SK-N-SH treated with all-trans-retinoic acid at 6 μM for 48 hours (cell line): ENCODE measurements around the gene ERI2.
"Not testable (repeated sequence)": the region's sequence is repeated elsewhere in the genome, so short reads cannot be mapped to it uniquely, and the experiment has no call there.

ENCODE experiments used
- ATAC-seq: fragments of 200-7000 bp; cut with Tn5 transposase; 3 replicates; pipeline ENCODE4 v1.9.1; 2020; ENCODE audit warnings: mild to moderate bottlenecking, moderate library complexity
- ARNTL ChIP-seq: fragments of 450-650 bp; formaldehyde crosslinking; IDR thresholded peaks from 2 replicates; pipeline ENCODE4 v1.5.0; 2020; ENCODE audit warnings: low read depth, mild to moderate bottlenecking, moderate library complexity, borderline replicate concordance
- BACH2 ChIP-seq: fragments of 250-450 bp; sonication (Bioruptor Pico); IDR thresholded peaks from 2 replicates; pipeline ENCODE4 v1.9.0; 2021; ENCODE audit warnings: mild to moderate bottlenecking, borderline replicate concordance
- CSDC2 ChIP-seq: fragments of 250-450 bp; sonication (Bioruptor Pico); IDR thresholded peaks from 2 replicates; pipeline ENCODE4 v1.5.0; 2020; ENCODE audit warnings: mild to moderate bottlenecking, moderate library complexity
- ESRRG ChIP-seq: fragments of 250-450 bp; sonication (Bioruptor Pico); IDR thresholded peaks from 2 replicates; pipeline ENCODE4 v1.6.1; 2021; ENCODE audit warnings: mild to moderate bottlenecking
- GLIS3 ChIP-seq: fragments of 250-450 bp; sonication (Bioruptor Pico); IDR thresholded peaks from 2 replicates; pipeline ENCODE4 v1.5.0; 2020; ENCODE audit warnings: mild to moderate bottlenecking, moderate library complexity
- ISL1 ChIP-seq: fragments of 250-450 bp; sonication (Bioruptor Pico); IDR thresholded peaks from 2 replicates; pipeline ENCODE4 v2.1.2; 2022; ENCODE audit warnings: mild to moderate bottlenecking, moderate library complexity
- RARB ChIP-seq: fragments of 250-450 bp; sonication (Bioruptor Pico); IDR thresholded peaks from 2 replicates; pipeline ENCODE4 v1.8.0; 2021; ENCODE audit warnings: mild to moderate bottlenecking, moderate library complexity
- SNAI2 ChIP-seq: fragments of 250-450 bp; sonication (Bioruptor Pico); IDR thresholded peaks from 2 replicates; pipeline ENCODE4 v1.5.0; 2020; ENCODE audit warnings: mild to moderate bottlenecking, moderate library complexity
- TCF4 ChIP-seq: fragments of 250-450 bp; sonication (Bioruptor Pico); IDR thresholded peaks from 2 replicates; pipeline ENCODE4 v1.8.0; 2021; ENCODE audit warnings: mild to moderate bottlenecking, moderate library complexity, borderline replicate concordance
- TOX ChIP-seq: fragments of 250-450 bp; sonication (Bioruptor Pico); IDR thresholded peaks from 2 replicates; pipeline ENCODE4 v1.8.0; 2021; ENCODE audit warnings: mild to moderate bottlenecking, moderate library complexity, borderline replicate concordance
- ZC3H10 ChIP-seq: fragments of 250-450 bp; sonication (Bioruptor Pico); IDR thresholded peaks from 2 replicates; pipeline ENCODE4 v1.5.1; 2021; ENCODE audit warnings: mild to moderate bottlenecking, moderate library complexity
- ZFP3 ChIP-seq: fragments of 250-450 bp; sonication (Bioruptor Pico); IDR thresholded peaks from 2 replicates; pipeline ENCODE4 v1.5.0; 2020; ENCODE audit warnings: mild to moderate bottlenecking, moderate library complexity
- ZFP30 ChIP-seq: fragments of 450-650 bp; formaldehyde crosslinking; IDR thresholded peaks from 2 replicates; pipeline ENCODE4 v1.5.0; 2022; ENCODE audit warnings: mild to moderate bottlenecking, moderate library complexity
- ZNF565 ChIP-seq: fragments of 450-650 bp; formaldehyde crosslinking; conservative IDR thresholded peaks from 2 replicates; pipeline ENCODE4 v1.5.0; 2020; ENCODE audit warnings: low read depth, mild to moderate bottlenecking, moderate library complexity
- ZNF8 ChIP-seq: fragments of 450-650 bp; formaldehyde crosslinking; IDR thresholded peaks from 2 replicates; pipeline ENCODE4 v1.5.0; 2020; ENCODE audit warnings: mild to moderate bottlenecking, moderate library complexity
- TF ChIP-seq, protein P1 (sequence below): fragments of 250-450 bp; sonication (Bioruptor Pico); IDR thresholded peaks from 2 replicates; pipeline ENCODE4 v1.8.0; 2021; ENCODE audit warnings: low read depth, mild to moderate bottlenecking, moderate library complexity, borderline replicate concordance
- TF ChIP-seq, protein P2 (sequence below): fragments of 250-450 bp; sonication (Bioruptor Pico); IDR thresholded peaks from 2 replicates; pipeline ENCODE4 v1.5.1; 2020; ENCODE audit warnings: low read depth, mild to moderate bottlenecking, moderate library complexity
- TF ChIP-seq, protein P3 (sequence below): fragments of 250-450 bp; sonication (Bioruptor Pico); IDR thresholded peaks from 2 replicates; pipeline ENCODE4 v1.5.0; 2020; ENCODE audit warnings: mild to moderate bottlenecking, moderate library complexity
- TF ChIP-seq, protein P4 (sequence below): fragments of 250-450 bp; sonication (Bioruptor Pico); IDR thresholded peaks from 2 replicates; pipeline ENCODE4 v1.5.1; 2021; ENCODE audit warnings: mild to moderate bottlenecking, moderate library complexity

ERI2 gene

DNA sequence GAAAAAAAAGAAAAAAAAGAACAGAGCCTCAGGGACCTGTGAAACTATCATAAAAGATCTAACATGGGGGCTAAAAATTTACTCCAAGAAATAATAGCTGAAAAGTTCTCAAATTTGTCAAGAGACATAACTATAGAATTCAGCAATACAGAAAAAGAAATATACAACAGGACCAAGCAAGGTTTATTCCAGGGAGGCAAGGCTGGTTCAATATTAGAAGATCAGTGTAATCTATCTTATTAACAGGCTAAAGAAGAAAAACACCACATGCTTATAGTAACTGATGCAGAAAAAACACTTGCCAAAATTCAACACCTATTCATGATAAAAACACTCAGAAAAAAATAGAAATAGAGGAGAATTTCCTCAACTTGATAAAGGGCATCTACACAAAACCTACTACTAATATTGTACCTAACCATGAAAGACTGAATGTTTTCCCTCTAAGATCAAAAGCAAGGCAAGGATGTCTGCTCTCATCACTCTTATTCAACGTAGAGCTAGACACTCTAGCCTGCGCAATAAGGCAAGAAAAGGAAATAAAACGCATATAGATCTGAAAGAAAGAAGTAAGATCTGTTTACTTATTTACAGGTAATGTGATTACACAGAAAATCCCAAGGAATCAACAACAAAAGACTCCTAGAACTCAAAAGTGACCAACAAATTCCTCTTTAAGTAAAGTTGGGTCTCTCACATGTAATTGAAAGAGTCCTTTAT lies 43.7 kb downstream of the ERI2 start:
- TF ChIP-seq ZNF565 (no peak), ARNTL (CRISPR knock-in tag) (no peak), TOX (CRISPR knock-in tag) (no peak)
- no peak for ATAC-seq

DNA sequence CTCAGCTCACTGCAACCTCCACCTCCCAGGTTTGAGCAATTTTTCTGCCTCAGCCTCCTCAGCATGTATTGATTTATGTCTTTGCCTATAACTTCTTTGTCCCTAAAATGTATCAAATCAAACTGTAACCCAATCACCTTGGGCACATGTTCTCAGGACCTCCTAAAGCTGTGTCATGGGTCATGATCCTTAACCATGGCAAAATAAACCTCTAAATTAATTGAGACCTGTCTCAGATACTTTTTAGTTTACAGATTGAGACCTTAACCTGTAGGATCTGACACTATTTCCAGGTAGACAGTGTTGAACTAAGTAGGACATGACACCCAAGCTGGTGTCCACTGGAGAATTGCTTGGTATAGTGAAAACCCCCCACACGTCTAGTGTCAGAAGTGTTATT lies 45.1 kb downstream of the ERI2 start:
- no peak for TF ChIP-seq GLIS3 (CRISPR knock-in tag)
- no peak for TF ChIP-seq BACH2
- no peak for TF ChIP-seq ZFP3 (CRISPR knock-in tag)
- TF ChIP-seq, protein P1, sequence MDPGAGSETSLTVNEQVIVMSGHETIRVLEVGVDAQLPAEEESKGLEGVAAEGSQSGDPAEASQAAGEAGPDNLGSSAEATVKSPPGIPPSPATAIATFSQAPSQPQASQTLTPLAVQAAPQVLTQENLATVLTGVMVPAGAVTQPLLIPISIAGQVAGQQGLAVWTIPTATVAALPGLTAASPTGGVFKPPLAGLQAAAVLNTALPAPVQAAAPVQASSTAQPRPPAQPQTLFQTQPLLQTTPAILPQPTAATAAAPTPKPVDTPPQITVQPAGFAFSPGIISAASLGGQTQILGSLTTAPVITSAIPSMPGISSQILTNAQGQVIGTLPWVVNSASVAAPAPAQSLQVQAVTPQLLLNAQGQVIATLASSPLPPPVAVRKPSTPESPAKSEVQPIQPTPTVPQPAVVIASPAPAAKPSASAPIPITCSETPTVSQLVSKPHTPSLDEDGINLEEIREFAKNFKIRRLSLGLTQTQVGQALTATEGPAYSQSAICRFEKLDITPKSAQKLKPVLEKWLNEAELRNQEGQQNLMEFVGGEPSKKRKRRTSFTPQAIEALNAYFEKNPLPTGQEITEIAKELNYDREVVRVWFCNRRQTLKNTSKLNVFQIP = no peak
- no peak for TF ChIP-seq ESRRG (CRISPR knock-in tag)
- TF ChIP-seq, protein P2, sequence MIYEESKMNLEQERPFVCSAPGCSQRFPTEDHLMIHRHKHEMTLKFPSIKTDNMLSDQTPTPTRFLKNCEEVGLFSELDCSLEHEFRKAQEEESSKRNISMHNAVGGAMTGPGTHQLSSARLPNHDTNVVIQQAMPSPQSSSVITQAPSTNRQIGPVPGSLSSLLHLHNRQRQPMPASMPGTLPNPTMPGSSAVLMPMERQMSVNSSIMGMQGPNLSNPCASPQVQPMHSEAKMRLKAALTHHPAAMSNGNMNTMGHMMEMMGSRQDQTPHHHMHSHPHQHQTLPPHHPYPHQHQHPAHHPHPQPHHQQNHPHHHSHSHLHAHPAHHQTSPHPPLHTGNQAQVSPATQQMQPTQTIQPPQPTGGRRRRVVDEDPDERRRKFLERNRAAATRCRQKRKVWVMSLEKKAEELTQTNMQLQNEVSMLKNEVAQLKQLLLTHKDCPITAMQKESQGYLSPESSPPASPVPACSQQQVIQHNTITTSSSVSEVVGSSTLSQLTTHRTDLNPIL (CRISPR knock-in tag) = no peak
- no peak for TF ChIP-seq ZFP30 (CRISPR knock-in tag)
- no peak for TF ChIP-seq RARB (CRISPR knock-in tag)
- no peak for TF ChIP-seq ZC3H10 (CRISPR knock-in tag)
- no peak for ATAC-seq

DNA sequence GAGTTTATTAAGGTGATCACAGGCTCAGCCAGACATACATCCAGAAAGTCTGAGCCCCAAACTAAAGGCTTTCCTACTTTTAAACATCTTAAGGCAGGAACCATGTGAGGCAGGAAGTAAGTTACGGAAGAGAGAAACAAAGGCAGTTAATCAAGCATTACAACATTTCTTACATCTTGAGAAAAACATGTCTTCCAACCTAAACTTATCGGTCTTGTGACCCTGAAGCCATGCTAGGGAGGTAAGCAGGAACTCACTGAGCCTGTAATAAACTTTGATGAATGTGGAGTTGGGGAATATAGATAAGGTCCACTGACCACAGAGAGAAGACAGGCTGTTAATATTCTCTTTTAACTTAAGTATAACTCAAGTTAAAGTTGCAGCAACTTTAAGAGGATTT lies 45.9 kb downstream of the ERI2 start:
- no peak for TF ChIP-seq GLIS3 (CRISPR knock-in tag)
- TF ChIP-seq ZC3H10 (CRISPR knock-in tag) = no peak
- TF ChIP-seq SNAI2 = no peak
- TF ChIP-seq, all 23 proteins: peak for 0
- ATAC-seq = no peak

DNA sequence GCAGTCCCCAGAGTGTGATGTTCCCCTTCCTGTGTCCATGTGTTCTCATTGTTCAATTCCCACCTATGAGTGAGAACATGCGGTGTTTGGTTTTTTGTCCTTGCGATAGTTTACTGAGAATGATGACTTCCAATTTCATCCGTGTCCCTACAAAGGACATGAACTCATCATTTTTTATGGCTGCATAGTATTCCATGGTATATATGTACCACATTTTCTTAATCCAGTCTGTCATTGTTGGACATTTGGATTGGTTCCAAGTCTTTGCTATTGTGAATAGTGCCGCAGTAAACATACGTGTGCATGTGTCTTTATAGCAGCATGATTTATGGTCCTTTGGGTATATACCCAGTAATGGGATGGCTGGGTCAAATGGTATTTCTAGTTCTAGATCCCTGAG lies 50.5 kb downstream of the ERI2 start:
- not testable (repeated sequence) for ATAC-seq

DNA sequence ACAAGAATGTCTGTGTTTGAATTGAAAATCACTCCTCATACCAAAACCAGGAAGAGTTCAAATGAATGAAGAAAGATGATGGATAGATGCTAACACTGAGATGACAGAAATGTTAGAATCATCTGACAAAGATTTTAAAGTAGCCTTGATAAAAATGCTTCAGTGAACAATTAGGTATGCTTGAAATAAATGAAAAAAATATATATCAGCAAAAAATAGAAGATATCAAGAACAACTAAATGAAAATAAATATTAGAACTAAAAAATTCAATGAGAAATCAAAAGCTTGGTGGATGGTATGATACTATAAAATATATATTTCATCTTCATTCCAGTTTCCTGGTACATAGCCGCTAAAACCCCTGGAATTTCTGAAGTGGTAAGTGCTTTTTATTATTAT lies 51.0 kb downstream of the ERI2 start:
- TF ChIP-seq ZFP3 (CRISPR knock-in tag) (no peak), TCF4 (no peak), SNAI2 (no peak), CSDC2 (no peak), ISL1 (CRISPR knock-in tag) (no peak), ZFP30 (CRISPR knock-in tag) (no peak), ZNF8 (CRISPR knock-in tag) (no peak), ZNF565 (no peak), ZC3H10 (CRISPR knock-in tag) (no peak), GLIS3 (CRISPR knock-in tag) (no peak), TOX (CRISPR knock-in tag) (no peak), BACH2 (no peak), RARB (CRISPR knock-in tag) (no peak), ESRRG (CRISPR knock-in tag) (no peak)
- TF ChIP-seq, protein P3, sequence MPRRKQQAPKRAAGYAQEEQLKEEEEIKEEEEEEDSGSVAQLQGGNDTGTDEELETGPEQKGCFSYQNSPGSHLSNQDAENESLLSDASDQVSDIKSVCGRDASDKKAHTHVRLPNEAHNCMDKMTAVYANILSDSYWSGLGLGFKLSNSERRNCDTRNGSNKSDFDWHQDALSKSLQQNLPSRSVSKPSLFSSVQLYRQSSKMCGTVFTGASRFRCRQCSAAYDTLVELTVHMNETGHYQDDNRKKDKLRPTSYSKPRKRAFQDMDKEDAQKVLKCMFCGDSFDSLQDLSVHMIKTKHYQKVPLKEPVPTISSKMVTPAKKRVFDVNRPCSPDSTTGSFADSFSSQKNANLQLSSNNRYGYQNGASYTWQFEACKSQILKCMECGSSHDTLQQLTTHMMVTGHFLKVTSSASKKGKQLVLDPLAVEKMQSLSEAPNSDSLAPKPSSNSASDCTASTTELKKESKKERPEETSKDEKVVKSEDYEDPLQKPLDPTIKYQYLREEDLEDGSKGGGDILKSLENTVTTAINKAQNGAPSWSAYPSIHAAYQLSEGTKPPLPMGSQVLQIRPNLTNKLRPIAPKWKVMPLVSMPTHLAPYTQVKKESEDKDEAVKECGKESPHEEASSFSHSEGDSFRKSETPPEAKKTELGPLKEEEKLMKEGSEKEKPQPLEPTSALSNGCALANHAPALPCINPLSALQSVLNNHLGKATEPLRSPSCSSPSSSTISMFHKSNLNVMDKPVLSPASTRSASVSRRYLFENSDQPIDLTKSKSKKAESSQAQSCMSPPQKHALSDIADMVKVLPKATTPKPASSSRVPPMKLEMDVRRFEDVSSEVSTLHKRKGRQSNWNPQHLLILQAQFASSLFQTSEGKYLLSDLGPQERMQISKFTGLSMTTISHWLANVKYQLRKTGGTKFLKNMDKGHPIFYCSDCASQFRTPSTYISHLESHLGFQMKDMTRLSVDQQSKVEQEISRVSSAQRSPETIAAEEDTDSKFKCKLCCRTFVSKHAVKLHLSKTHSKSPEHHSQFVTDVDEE (CRISPR knock-in tag) = no peak
- TF ChIP-seq, protein P1 = no peak
- TF ChIP-seq, protein P4, sequence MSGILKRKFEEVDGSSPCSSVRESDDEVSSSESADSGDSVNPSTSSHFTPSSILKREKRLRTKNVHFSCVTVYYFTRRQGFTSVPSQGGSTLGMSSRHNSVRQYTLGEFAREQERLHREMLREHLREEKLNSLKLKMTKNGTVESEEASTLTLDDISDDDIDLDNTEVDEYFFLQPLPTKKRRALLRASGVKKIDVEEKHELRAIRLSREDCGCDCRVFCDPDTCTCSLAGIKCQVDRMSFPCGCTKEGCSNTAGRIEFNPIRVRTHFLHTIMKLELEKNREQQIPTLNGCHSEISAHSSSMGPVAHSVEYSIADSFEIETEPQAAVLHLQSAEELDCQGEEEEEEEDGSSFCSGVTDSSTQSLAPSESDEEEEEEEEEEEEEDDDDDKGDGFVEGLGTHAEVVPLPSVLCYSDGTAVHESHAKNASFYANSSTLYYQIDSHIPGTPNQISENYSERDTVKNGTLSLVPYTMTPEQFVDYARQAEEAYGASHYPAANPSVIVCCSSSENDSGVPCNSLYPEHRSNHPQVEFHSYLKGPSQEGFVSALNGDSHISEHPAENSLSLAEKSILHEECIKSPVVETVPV (CRISPR knock-in tag) = no peak
- no peak for ATAC-seq

More for the DNA sequence above, 50.5 kb downstream of the ERI2 start:
- TF ChIP-seq ZNF8 (CRISPR knock-in tag) = 0 out of 2 replicates have a peak, but pooled peaks have one; percentile 16
